GM21390 (cell line): ENCODE data around the gene AANAT.

ENCODE experiments used
- ATAC-seq: cut with Tn5 transposase; IDR thresholded peaks from one replicate; pipeline ENCODE4 v1.9.1; 2021; ENCODE audit not compliant: unreplicated experiment

Gene AANAT

GRCh38 chr17:76485569-76485968 is 18.2 kb downstream of the AANAT start:
- ATAC-seq, result no peak

- ATAC-seq, result no peak
These were observed 20.2 kb downstream of the AANAT start for GRCh38 chr17:76487451-76488192.

GRCh38 chr17:76490112-76490710 is 22.8 kb downstream of the AANAT start:
- no peak for ATAC-seq

- ATAC-seq, result peak; percentile 8
These were observed 24.1 kb downstream of the AANAT start for GRCh38 chr17:76491271-76492122.

GRCh38 chr17:76492123-76492988 is 25.0 kb downstream of the AANAT start:
- ATAC-seq, result peak; percentile 36

GRCh38 chr17:76492989-76493501 is 25.6 kb downstream of the AANAT start:
- ATAC-seq, result peak; percentile 33

- peak; percentile 12 for ATAC-seq
These were observed 26.2 kb downstream of the AANAT start for GRCh38 chr17:76493505-76494167.

GRCh38 chr17:76495663-76496400 is 28.4 kb downstream of the AANAT start:
- ATAC-seq, result no peak

GRCh38 chr17:76496464-76496863 is 29.1 kb downstream of the AANAT start:
- no peak for ATAC-seq

GRCh38 chr17:76497699-76497978 is 30.2 kb downstream of the AANAT start:
- no peak for ATAC-seq

- ATAC-seq, result no peak
These were observed 30.8 kb downstream of the AANAT start for GRCh38 chr17:76497979-76498875.

GRCh38 chr17:76498876-76499251 is 31.5 kb downstream of the AANAT start:
- no peak for ATAC-seq

- no peak for ATAC-seq
These were observed 31.9 kb downstream of the AANAT start for GRCh38 chr17:76499267-76499667.

GRCh38 chr17:76500074-76500746 is 32.8 kb downstream of the AANAT start:
- ATAC-seq, result no peak

- ATAC-seq, result no peak
These were observed 33.3 kb downstream of the AANAT start for GRCh38 chr17:76500747-76501017.

GRCh38 chr17:76501018-76501826 is 33.8 kb downstream of the AANAT start, which contains the start of gene RHBDF2:
RHBDF2 (minus strand) TSS chr17:76501423; CDS start chr17:76481524, 19,899 bp downstream.
- ATAC-seq, result peak; percentile 64

- ATAC-seq, result no peak
These were observed 34.5 kb downstream of the AANAT start for GRCh38 chr17:76501827-76502307.
